ENCODE data around the gene SZT2.

The SZT2 gene

GRCh38 chr1:43389326-43390313 is at the start of gene SZT2, which contains the start of gene MED8:
Gene SZT2, plus strand, starts transcription at chr1:43389899. Its CDS starts 70 bp downstream, at chr1:43389969.
Gene MED8, minus strand, starts transcription at chr1:43389800. Its CDS starts 36 bp downstream, at chr1:43389764.
- DNase-seq = peak; percentile 87 to 98

DNA sequence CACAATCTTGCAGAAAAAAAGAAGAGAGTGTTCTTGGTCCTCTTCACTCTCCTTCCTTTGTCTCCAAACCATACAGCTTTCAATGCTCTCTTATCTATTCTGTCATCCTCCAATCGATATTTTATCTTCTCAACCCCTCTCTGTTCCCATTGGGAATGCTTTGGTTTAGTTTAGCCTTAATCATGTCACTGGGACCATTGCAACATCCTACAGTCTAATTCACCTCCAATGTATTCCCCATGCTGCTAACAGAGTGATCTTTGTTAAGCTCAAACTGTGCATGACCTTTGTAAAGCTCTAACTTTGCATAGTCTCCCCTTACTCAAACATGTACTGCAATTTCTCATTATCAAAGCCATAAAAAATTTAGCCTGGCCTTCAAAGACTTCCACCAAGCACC is 49.1 kb upstream of the SZT2 start:
- DNase-seq = peak; percentile 98

DNA sequence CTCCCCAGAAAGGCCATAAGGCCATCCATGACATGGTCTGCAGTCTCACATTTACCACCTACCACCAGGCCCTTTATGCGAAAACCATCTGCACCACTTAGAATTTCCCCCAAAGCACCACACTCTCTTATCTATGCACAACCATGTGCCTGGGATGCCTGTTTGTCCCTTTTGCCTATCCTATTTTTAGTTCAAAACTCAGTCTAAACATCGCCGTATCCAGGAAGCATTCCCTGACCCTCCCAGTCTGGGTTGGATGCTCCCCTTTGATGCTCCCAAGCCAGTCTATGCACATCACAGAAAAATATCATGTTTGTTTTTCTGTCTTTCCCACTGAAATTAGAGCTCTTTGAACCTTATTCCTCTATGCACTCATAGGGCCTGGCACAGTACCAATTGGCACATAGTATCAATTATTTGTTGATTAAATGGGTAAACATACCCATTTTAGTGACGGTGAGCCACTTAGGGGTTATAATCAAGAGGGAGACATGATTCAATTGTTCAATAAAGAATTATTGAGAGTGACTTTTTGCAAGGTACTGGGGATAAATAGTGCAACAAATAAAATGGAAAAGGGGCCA is 45.3 kb upstream of the SZT2 start:
- no peak for DNase-seq

GRCh38 chr1:43345120-43345519 is 44.6 kb upstream of the SZT2 start:
- DNase-seq = no peak

- DNase-seq = no peak
These were observed 43.1 kb upstream of the SZT2 start for GRCh38 chr1:43346636-43347035.

GRCh38 chr1:43348343-43348808 is 41.3 kb upstream of the SZT2 start:
- peak in 1 of 2 experiments; percentile 82 for DNase-seq

GRCh38 chr1:43348809-43349593 is 40.7 kb upstream of the SZT2 start:
- DNase-seq = peak; percentile 91 to 99

DNA sequence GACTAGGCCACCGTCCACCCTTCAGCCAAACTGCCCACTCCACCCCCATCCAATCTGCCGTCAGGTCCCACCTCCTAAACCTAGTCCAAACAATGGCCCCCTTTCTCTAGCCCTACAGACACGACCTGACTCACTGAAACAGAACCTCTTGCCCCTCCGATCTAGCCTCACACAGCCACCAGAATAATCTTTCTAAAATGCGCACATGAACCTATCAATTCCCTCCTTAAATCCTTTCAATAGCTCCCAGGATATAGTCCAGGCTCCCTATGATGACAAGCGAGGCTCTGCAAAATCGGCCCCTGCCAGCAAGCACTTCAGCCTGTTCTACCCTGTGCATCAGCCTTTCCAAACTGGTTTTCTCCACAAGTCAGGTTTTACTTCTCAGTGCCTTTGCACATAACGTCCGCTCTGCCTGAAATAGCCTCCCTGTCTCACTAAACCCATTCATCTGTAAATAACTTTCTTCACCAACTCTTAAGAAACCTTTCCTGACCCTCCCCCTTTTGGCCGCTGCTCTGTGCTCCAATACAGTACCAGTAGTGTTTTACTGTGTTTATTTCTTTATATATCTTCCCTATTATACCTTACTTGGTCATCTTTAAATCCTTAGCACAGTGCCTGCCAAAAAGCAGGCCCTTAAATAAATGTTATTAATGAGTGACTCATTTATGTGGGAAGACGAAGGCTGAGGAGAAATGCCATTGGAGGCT is 39.9 kb upstream of the SZT2 start:
- no peak for DNase-seq

- DNase-seq = no peak
These were observed 38.7 kb upstream of the SZT2 start for GRCh38 chr1:43350976-43351375.

GRCh38 chr1:43351421-43352350 is 38.0 kb upstream of the SZT2 start:
- no peak for DNase-seq

- no peak for DNase-seq
These were observed 37.4 kb upstream of the SZT2 start for GRCh38 chr1:43352351-43352705.

GRCh38 chr1:43352881-43353280 is 36.8 kb upstream of the SZT2 start:
- DNase-seq = no peak

DNA sequence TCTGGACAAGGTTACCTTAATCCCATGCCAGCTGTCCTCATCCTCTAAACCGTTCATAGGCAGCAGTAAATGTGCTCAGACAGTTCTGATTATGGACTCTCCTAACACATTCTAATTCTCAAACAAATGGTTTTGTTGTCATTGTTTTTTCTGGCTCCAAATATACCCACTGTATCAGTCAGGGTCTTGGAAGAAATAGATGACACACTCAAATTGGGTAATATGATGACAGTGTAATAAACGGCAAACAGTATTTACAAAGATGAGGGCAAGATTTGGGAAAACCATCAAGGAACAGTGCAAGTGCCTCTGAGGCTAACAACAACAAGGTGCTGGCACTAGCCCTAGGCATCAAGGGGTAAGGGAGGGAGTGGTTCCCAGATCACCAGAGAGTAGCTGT is 35.2 kb upstream of the SZT2 start:
- DNase-seq = no peak

GRCh38 chr1:43354936-43355335 is 34.8 kb upstream of the SZT2 start:
- DNase-seq = no peak

GRCh38 chr1:43357251-43357650 is 32.4 kb upstream of the SZT2 start:
- DNase-seq = no peak

- peak; percentile 85 to 89 for DNase-seq
These were observed 31.5 kb upstream of the SZT2 start for GRCh38 chr1:43358121-43358745.

- DNase-seq = peak; percentile 99 to 100
These were observed 30.7 kb upstream of the SZT2 start, which contains the start of gene CDC20 for GRCh38 chr1:43358746-43359693. Gene CDC20, plus strand, starts transcription at chr1:43358981. Its CDS starts 235 bp downstream, at chr1:43359216.

DNA sequence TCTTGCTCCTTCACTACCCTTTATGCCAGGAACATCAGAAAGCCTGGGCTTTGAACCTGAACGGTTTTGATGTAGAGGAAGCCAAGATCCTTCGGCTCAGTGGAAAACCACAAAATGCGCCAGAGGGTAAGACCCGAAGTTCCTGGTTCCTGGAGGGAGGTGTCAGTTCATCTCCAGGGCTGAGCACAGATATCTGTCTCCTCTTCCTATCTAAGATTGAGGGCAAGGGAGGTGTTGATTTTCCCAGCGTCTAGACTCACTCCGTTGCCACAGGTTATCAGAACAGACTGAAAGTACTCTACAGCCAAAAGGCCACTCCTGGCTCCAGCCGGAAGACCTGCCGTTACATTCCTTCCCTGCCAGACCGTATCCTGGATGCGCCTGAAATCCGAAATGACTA is 30.0 kb upstream of the SZT2 start:
- DNase-seq = no peak

- DNase-seq = no peak
These were observed 29.1 kb upstream of the SZT2 start for GRCh38 chr1:43360616-43361015.
